Measurements from ENCODE around the gene SORCS1. TPM values are rescaled to one million over a fixed set of nuclear protein-coding genes. Genes with fewer than 3 reads are reported as not detected.

SORCS1 gene
- total RNA-seq, 4 donors from 2014 or later, result 0.16 to 0.68 (median 0.61) TPM

DNA sequence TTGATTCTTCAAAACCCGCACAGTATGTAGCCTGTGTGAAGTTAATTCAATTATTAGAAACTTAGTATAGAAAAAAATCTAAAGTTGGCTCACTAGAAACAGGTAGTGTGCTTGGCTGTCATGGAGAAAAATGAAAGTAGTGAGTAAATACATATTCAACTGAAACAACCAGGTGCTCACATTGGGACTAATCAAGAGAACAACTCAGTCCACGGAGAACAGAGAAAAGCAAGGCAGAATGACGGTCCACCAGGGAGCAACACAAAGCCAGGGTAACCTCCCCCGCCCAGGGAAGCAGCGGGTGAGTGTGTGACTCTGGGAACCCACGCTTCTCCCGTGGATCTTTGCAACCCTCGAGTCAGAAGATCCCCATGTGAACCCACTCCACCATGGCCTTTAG is 300.5 kb downstream of the SORCS1 start:
- TF ChIP-seq, protein P1, sequence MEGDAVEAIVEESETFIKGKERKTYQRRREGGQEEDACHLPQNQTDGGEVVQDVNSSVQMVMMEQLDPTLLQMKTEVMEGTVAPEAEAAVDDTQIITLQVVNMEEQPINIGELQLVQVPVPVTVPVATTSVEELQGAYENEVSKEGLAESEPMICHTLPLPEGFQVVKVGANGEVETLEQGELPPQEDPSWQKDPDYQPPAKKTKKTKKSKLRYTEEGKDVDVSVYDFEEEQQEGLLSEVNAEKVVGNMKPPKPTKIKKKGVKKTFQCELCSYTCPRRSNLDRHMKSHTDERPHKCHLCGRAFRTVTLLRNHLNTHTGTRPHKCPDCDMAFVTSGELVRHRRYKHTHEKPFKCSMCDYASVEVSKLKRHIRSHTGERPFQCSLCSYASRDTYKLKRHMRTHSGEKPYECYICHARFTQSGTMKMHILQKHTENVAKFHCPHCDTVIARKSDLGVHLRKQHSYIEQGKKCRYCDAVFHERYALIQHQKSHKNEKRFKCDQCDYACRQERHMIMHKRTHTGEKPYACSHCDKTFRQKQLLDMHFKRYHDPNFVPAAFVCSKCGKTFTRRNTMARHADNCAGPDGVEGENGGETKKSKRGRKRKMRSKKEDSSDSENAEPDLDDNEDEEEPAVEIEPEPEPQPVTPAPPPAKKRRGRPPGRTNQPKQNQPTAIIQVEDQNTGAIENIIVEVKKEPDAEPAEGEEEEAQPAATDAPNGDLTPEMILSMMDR (IDR thresholded peaks at IDR 0.05; ENCODE audit: low read depth), result no peak

DNA sequence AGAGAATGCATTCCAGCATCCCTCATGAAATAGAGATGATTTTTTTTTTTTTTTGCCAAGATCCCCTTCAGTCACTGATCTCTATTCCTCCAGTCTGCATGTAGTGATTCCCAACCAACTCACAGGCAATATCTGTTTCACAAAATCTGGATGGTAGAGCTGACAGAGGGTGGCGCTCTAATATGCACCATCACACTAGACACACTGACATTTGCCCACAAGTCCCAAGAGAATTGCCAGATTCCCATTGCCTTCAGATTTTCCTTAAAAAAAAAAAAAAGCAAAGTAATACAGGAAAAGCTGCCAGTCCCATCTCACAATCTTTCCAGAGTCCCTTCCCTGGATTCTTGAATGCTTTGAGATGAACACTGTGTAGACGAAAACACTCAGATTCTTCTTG is 301.0 kb downstream of the SORCS1 start:
- TF ChIP-seq, protein P1 (IDR thresholded peaks at IDR 0.05; ENCODE audit: low read depth), result no peak

DNA sequence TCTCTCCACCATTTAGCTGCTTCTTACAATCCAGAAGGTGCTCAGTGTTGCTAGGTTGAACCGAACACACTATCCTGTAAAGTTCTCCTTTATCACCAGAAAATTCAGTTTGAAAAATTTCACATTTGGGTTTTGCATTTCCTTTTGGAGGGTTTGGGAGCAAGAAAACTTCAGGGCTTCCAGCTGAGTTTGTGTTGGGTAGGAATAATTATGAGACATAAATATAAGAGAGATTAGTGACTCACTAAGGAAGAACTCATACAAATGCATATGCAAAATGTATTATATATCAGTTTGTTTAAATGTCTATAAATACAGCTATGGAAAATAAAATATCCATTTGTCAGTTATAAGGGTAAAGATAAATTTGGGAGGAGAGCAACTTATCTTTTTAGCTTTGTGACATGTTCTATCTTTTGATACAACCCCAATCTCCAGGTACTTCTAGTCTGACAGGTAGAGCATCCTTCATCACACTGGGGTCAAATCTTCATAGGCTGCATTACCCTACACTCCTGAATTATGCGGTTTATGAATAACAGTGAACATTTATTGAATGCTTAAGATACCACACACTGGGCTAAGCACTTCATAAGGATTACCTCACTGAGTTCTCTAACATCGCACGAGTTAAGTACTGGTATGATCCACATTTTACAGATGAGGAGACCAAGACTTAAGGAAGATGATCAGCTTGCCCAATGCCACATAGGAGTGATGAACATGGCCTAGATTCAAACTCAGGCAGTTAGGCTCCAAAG is 304.4 kb downstream of the SORCS1 start:
- TF ChIP-seq, protein P1 (IDR thresholded peaks at IDR 0.05; ENCODE audit: low read depth), result no peak

DNA sequence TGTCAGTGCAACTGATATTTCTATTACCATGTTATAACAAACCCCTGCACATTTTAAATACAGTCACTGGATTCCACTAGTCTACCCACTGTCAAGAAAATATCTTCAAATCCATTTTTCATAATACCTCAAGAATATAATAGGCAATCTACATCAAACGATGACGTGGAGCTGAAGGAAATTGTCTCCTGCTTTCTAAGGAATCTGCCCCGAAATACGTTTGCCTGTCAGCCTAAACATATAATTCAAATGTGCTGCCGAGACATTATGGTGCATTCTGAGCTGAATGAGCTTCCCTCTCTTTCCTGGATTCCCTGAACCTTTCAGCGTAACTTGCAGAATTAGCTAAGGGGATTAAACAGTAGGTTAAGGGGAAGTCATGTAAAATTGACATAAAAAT is 306.8 kb downstream of the SORCS1 start:
- TF ChIP-seq, protein P1 (IDR thresholded peaks at IDR 0.05; ENCODE audit: low read depth), result no peak

DNA sequence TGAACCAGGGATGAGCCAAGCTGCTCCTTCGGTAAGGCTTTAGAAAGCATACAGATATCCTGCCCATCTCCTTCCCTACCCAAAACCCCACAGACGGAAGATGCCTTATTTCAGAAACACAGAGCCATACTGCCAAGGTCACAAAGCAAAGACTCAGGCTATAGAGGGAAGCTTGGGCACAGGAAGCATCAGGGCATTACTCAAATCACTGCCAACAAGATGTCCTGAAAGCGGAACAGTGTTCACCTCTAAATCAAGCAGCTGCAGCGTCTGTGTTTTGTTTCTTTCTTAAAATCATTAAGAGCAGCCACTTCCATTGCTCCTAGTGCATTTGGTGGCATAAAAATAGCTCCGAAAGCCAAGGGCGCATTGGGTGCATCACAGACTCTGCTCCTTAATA is 307.3 kb downstream of the SORCS1 start:
- TF ChIP-seq, protein P1 (IDR thresholded peaks at IDR 0.05; ENCODE audit: low read depth), result no peak

DNA sequence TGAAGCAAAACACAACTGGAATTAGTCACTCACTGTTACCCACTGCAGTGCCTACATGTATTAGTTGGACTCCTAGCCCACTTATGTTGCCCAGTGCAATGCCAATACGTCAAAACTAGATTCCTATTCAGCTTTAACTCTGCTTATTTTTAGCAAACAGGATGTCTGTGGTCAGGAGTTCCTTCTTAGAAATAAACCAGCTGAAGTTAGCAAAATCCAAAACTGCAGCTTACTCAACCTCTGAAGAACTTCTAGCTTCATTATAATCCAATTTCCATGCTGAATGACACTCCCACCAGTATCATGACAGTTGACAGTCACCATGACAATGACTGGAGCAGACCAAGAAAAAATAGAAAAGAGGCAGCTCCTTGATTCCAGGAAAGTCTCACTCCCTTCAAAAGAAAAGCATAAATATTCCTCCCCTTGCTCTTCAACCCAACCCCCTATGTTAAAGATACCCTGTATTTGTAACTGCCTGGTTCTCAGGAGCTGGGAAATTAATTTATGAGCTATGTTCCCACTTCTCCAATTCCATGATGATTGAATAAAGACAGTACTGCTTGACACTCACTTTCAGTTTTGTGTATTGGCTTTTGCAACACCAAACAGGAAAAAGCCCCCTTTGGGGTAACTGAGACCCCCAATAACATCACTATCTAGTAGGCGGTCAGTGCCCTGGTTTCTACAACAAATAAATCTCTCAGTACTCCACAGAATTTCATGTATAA is 327.4 kb downstream of the SORCS1 start:
- TF ChIP-seq, protein P1 (IDR thresholded peaks at IDR 0.05; ENCODE audit: low read depth), result no peak

DNA sequence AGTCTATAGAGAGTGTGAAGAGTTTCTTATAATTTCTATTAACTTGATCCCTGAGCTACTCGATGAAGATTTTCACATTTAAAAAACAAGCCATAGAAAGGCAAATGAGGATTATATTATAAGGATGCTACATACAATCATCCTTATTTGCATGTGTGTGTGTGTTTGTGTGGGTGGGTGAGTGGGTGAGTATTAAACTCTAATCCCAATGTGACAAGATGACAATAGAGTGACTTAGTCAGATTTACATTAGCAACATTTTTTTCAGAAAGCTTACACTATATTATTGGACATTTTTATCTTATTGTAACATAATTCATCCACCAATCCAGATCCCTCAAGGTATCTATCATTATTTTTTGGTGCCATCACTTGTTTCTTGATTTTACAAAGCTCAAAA is 331.7 kb downstream of the SORCS1 start:
- TF ChIP-seq, protein P1 (IDR thresholded peaks at IDR 0.05; ENCODE audit: low read depth), result no peak
